HTR-8/SVneo (cell line): Measurements from ENCODE around the gene C5orf24.

Experiments
- DNase-seq: peaks from one replicate; pipeline ENCODE4 v3.0.0; 2011; ENCODE audit warnings: low spot score, mixed read lengths; ENCODE audit not compliant: insufficient read length
- FAIRE-seq: peaks from 2 replicates; lab custom pipeline; 2011; peaks lifted over from hg19 to GRCh38; lab: Jason Lieb, UNC

Gene C5orf24

GRCh38 chr5:134904610-134905245 lies 59.0 kb downstream of the C5orf24 start, which contains the start of gene PCBD2:
PCBD2 (plus strand) TSS chr5:134905131; CDS start chr5:134905140, 9 bp downstream.
- FAIRE-seq, result peak; percentile 69
- DNase-seq, result peak; percentile 89

- no peak for FAIRE-seq
- peak; percentile 61 for DNase-seq
Observed at GRCh38 chr5:134905246-134905996, 59.7 kb downstream of the C5orf24 start.

GRCh38 chr5:134906811-134907210 lies 61.0 kb downstream of the C5orf24 start:
- no peak for DNase-seq
- FAIRE-seq, result no peak
